Measurements from ENCODE around the gene SH2B2. TPM values are rescaled to one million over a fixed set of nuclear protein-coding genes. Genes with fewer than 3 reads are reported as not detected.

SH2B2 gene
- 11.2 and 11.5 TPM in 2 replicates for total RNA-seq
- long read RNA-seq, result 0 reads

- H3K9me3 Mint-ChIP-seq (ENCODE audit: low read depth), result no peaks in the 10 kb centered on the region
- H3K4me3 Mint-ChIP-seq (ENCODE audit: low read depth), result peak within 1 kb of the TSS; percentile 70
- H3K27ac Mint-ChIP-seq, result no peak within 1 kb of the TSS
- H3K27me3 Mint-ChIP-seq, result peaks cover 14% of the 10 kb centered on the region
- peaks cover 2% of the 10 kb centered on the region for H3K4me1 Mint-ChIP-seq (ENCODE audit: low read depth)
- DNase-seq (ENCODE audit: low spot score, unreplicated experiment), result peak; percentile 47
- no peak for TF ChIP-seq CTCF (IDR thresholded peaks at IDR 0.05; ENCODE audit: unreplicated experiment)
- no peaks in the 10 kb centered on the region for H3K36me3 Mint-ChIP-seq (ENCODE audit: insufficient read depth)
Observed at GRCh38 chr7:102286237-102287110, at the start of gene SH2B2. Gene SH2B2 (plus strand): TSS chr7:102286868. CDS start chr7:102300551, 13,683 bp downstream.

GRCh38 chr7:102239206-102239820 lies 47.4 kb upstream of the SH2B2 start:
- TF ChIP-seq CTCF (IDR thresholded peaks at IDR 0.05; ENCODE audit: unreplicated experiment), result no peak
- H3K4me3 Mint-ChIP-seq (ENCODE audit: low read depth), result no peak overlapping the region
- H3K4me1 Mint-ChIP-seq (ENCODE audit: low read depth), result peaks cover 5% of the 10 kb centered on the region
- H3K9me3 Mint-ChIP-seq (ENCODE audit: low read depth), result no peaks in the 10 kb centered on the region
- DNase-seq (ENCODE audit: low spot score, unreplicated experiment), result no peak
- no peak overlapping the region for H3K27ac Mint-ChIP-seq
- H3K27me3 Mint-ChIP-seq, result no peaks in the 10 kb centered on the region
- peaks cover 15% of the 10 kb centered on the region for H3K36me3 Mint-ChIP-seq (ENCODE audit: insufficient read depth)

- Mint-ChIP-seq H3K36me3 (ENCODE audit: insufficient read depth) (peaks cover 15% of the 10 kb centered on the region), H3K27me3 (no peaks in the 10 kb centered on the region), H3K9me3 (ENCODE audit: low read depth) (no peaks in the 10 kb centered on the region), H3K4me3 (ENCODE audit: low read depth) (no peak overlapping the region), H3K27ac (peak overlapping the region; percentile 37), H3K4me1 (ENCODE audit: low read depth) (peaks cover 7% of the 10 kb centered on the region)
- no peak for DNase-seq (ENCODE audit: low spot score, unreplicated experiment)
- TF ChIP-seq CTCF (IDR thresholded peaks at IDR 0.05; ENCODE audit: unreplicated experiment), result no peak
Observed at GRCh38 chr7:102241431-102241830, 45.2 kb upstream of the SH2B2 start.

- Mint-ChIP-seq H3K4me3 (ENCODE audit: low read depth) (no peak overlapping the region), H3K27ac (peak overlapping the region; percentile 87), H3K36me3 (ENCODE audit: insufficient read depth) (peaks cover 13% of the 10 kb centered on the region), H3K9me3 (ENCODE audit: low read depth) (no peaks in the 10 kb centered on the region), H3K27me3 (no peaks in the 10 kb centered on the region), H3K4me1 (ENCODE audit: low read depth) (peaks cover 5% of the 10 kb centered on the region)
- no peak for TF ChIP-seq CTCF (IDR thresholded peaks at IDR 0.05; ENCODE audit: unreplicated experiment)
- DNase-seq (ENCODE audit: low spot score, unreplicated experiment), result no peak
Observed at GRCh38 chr7:102244601-102245000, 42.1 kb upstream of the SH2B2 start.

- H3K4me1 Mint-ChIP-seq (ENCODE audit: low read depth), result peaks cover 5% of the 10 kb centered on the region
- no peak overlapping the region for H3K27ac Mint-ChIP-seq
- no peaks in the 10 kb centered on the region for H3K9me3 Mint-ChIP-seq (ENCODE audit: low read depth)
- TF ChIP-seq CTCF (IDR thresholded peaks at IDR 0.05; ENCODE audit: unreplicated experiment), result no peak
- no peaks in the 10 kb centered on the region for H3K27me3 Mint-ChIP-seq
- H3K36me3 Mint-ChIP-seq (ENCODE audit: insufficient read depth), result peaks cover 17% of the 10 kb centered on the region
- no peak overlapping the region for H3K4me3 Mint-ChIP-seq (ENCODE audit: low read depth)
- no peak for DNase-seq (ENCODE audit: low spot score, unreplicated experiment)
Observed at GRCh38 chr7:102248081-102248455, 38.6 kb upstream of the SH2B2 start.

Data from progenitor cell of endocrine pancreas (in vitro differentiated cells).